Measurements from ENCODE around the gene GAN. TPM values are rescaled to one million over a fixed set of nuclear protein-coding genes. Genes with fewer than 3 reads are reported as not detected.

GAN gene
- total and polyA plus RNA-seq, 2 of the 4 experiments (the other 2 are of a cell fraction) = 1.1 to 5.7 TPM

DNA sequence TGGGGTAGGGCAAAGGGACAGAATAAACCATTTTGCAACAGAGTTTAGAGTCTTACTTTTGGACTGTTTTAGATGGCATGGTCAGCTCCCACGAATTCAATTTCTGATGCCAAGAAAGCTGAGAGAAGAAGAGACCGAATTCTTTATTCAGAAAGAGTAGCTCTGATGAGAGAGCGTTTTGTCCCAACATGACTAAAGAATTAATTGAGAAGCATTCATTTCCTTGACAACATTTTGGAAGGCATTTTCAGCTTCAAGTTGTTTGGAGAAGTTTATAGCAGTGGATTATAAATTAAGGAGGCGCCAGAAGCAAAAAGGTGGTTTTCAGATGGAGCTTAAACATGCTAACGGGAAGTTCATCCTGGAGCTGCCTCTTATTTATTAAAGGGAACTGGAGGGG is 12.2 kb downstream of the GAN start:
- Histone ChIP-seq H4K5ac (ENCODE audit: low read depth, low read length) (no peak overlapping the region), H3K27me3 (ENCODE audit: control insufficient read depth, insufficient read depth, low read length) (no peaks in the 10 kb centered on the region), H2AFZ (replicated peaks; ENCODE audit: low read length, poor library complexity) (no peak overlapping the region), H3K4me3 (ENCODE audit: insufficient read depth, low read depth, low read length) (no peak overlapping the region), H2AK5ac (ENCODE audit: low read depth, low read length) (no peak overlapping the region), H3K36me3 (ENCODE audit: control insufficient read depth, insufficient read depth, low read length) (no peaks in the 10 kb centered on the region), H3K9ac (ENCODE audit: low read depth, low read length) (no peak overlapping the region), H3K56ac (ENCODE audit: extremely low read depth, insufficient read depth, low read length) (no peak overlapping the region), H3K27ac (ENCODE audit: insufficient read depth, low read length) (no peak overlapping the region), H3K18ac (ENCODE audit: low read depth, low read length) (no peak overlapping the region), H3K79me1 (ENCODE audit: low read depth in 1 of 2, low read length in 2 of 2) (peaks cover 39 to 53% of the 10 kb centered on the region in 2 experiments), H4K20me1 (ENCODE audit: insufficient read depth, low read length) (peaks cover 27% of the 10 kb centered on the region), H3K14ac (replicated peaks; ENCODE audit: low read depth, low read length) (no peak overlapping the region), H2AK9ac (replicated peaks; ENCODE audit: low read depth, low read length, poor library complexity) (no peak overlapping the region), H4K91ac (ENCODE audit: insufficient read depth, low read depth, low read length) (no peak overlapping the region), H2BK15ac (ENCODE audit: low read depth, low read length) (no peak overlapping the region), H2BK5ac (ENCODE audit: low read depth, low read length, poor library complexity, severe bottlenecking) (no peak overlapping the region), H3K23ac (ENCODE audit: low read depth, low read length) (no peak overlapping the region), H4K8ac (ENCODE audit: low read depth in 2 of 2, low read length in 2 of 2) (no peak overlapping the region), H3K9me3 (ENCODE audit: control insufficient read depth, insufficient read depth, low read length) (no peaks in the 10 kb centered on the region), H3K9me1 (ENCODE audit: insufficient read depth, low read length) (peaks cover 10% of the 10 kb centered on the region; the same call in 1 of the 2 replicates), H3K4me2 (ENCODE audit: low read depth, low read length) (no peak overlapping the region), H3K4me1 (ENCODE audit: control insufficient read depth, insufficient read depth, low read length) (peaks cover 4% of the 10 kb centered on the region; the same call in 1 of the 2 replicates), H3K4ac (ENCODE audit: low read depth, low read length) (no peak overlapping the region), H2BK120ac (ENCODE audit: low read depth, low read length) (no peak overlapping the region), H2BK20ac (ENCODE audit: low read depth, low read length) (no peak overlapping the region)
- CTCF ChIA-PET = no interaction called here
- ATAC-seq (ENCODE audit: low read depth) (no peak), DNase-seq (no peak)
- POLR2A ChIA-PET (ENCODE audit: unreplicated experiment) = interaction anchor here (0.5 kb wide), 1 partner anchor 182 kb away, joined by 3 read pairs; no protein-coding TSS in a partner anchor
- WGBS, 2 experiments (ENCODE audit: extremely low coverage in 2 of 2, insufficient read length in 1 of 2) = 100% methylated on average over 1 of the region's 5 CpGs; no CpG with 5 or more reads in 1 of the 2 experiments
- BruUV-seq (replicated peaks) = no TSS peak
- intact Hi-C loops (cut with micrococcal nuclease) (no loop called here), in situ Hi-C loops (cut with MboI; ENCODE audit: low sequenced_read_pairs) (no loop called here), dilution Hi-C loops (cut with HindIII; ENCODE audit: low sequenced_read_pairs, unreplicated experiment) (no loop called here)
- TF ChIP-seq ELK1 (IDR thresholded peaks at IDR 0.05; ENCODE audit: borderline replicate concordance, low read depth, low read length) (no peak), RCOR1 (IDR thresholded peaks at IDR 0.05; ENCODE audit: insufficient replicate concordance, low read length) (no peak), MAFK (IDR thresholded peaks at IDR 0.05; ENCODE audit: low read depth, low read length) (no peak), CEBPB (IDR thresholded peaks at IDR 0.05; ENCODE audit: low read depth, low read length) (no peak), NFE2L2 (IDR thresholded peaks at IDR 0.05; ENCODE audit: low read depth, low read length) (no peak), RAD21 (IDR thresholded peaks at IDR 0.05; ENCODE audit: low read length) (no peak), FOS (IDR thresholded peaks at IDR 0.05; ENCODE audit: low read depth, low read length) (no peak), BHLHE40 (IDR thresholded peaks at IDR 0.05; ENCODE audit: low read depth, low read length) (no peak), POLR2A (IDR thresholded peaks at IDR 0.05; ENCODE audit: low read depth, low read length) (no peak), MAZ (IDR thresholded peaks at IDR 0.05; ENCODE audit: borderline replicate concordance, low read depth, low read length) (no peak), RFX5 (IDR thresholded peaks at IDR 0.05; ENCODE audit: low read depth, low read length) (no peak), MXI1 (IDR thresholded peaks at IDR 0.05; ENCODE audit: borderline replicate concordance, low read depth, low read length) (no peak), SMC3 (IDR thresholded peaks at IDR 0.05; ENCODE audit: low read depth, low read length) (no peak), USF2 (IDR thresholded peaks at IDR 0.05; ENCODE audit: low read depth, low read length) (no peak)
- TF ChIP-seq, protein P1, sequence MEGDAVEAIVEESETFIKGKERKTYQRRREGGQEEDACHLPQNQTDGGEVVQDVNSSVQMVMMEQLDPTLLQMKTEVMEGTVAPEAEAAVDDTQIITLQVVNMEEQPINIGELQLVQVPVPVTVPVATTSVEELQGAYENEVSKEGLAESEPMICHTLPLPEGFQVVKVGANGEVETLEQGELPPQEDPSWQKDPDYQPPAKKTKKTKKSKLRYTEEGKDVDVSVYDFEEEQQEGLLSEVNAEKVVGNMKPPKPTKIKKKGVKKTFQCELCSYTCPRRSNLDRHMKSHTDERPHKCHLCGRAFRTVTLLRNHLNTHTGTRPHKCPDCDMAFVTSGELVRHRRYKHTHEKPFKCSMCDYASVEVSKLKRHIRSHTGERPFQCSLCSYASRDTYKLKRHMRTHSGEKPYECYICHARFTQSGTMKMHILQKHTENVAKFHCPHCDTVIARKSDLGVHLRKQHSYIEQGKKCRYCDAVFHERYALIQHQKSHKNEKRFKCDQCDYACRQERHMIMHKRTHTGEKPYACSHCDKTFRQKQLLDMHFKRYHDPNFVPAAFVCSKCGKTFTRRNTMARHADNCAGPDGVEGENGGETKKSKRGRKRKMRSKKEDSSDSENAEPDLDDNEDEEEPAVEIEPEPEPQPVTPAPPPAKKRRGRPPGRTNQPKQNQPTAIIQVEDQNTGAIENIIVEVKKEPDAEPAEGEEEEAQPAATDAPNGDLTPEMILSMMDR (conservative IDR thresholded peaks at IDR 0.05; ENCODE audit: low read depth, low read length) = no peak

Data from IMR-90 (cell line).